ENCODE data around the gene GRB14. TPM values are rescaled to one million over a fixed set of nuclear protein-coding genes. Genes with fewer than 3 reads are reported as not detected.

The GRB14 gene
- polyA plus RNA-seq, 1 of the 3 experiments (the other 2 are of a cell fraction): 3.9 TPM

DNA sequence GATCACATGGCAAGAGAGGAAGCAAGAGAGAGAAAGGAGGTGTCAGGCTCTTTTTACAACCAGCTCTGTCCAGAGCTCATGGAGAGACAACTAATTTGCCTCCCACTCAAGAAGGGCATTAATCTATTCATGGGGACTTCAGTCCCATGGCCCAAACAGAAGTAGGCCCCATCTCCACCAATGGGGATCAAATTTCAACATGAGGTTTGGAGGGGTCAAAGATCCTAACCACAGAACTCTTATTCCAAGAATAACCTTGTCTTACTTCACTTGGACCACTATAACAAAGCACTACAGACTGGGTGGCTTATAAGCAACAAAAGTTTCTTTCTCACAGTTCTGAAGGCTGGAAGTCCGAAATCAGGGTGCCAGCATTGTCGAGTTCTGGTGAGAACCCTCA, 31.8 kb downstream of the GRB14 start:
- Histone ChIP-seq H3K9ac (no peak overlapping the region), H3K9me3 (no peaks in the 10 kb centered on the region), H3K27me3 (ENCODE audit: insufficient read depth) (no peaks in the 10 kb centered on the region), H3K36me3 (replicated peaks in 1 of 2; ENCODE audit: control insufficient read depth in 1 of 2, insufficient read depth in 2 of 2, low read length in 1 of 2) (no peaks in the 10 kb centered on the region), H4K20me1 (ENCODE audit: insufficient read depth) (no peaks in the 10 kb centered on the region), H3K9me2 (no peaks in the 10 kb centered on the region), H3F3A (replicated peaks; ENCODE audit: insufficient read depth) (peaks cover 7% of the 10 kb centered on the region), H3K4me1 (ENCODE audit: control insufficient read depth in 1 of 2, insufficient read depth in 2 of 2, low read depth in 1 of 2, low read length in 1 of 2) (peaks cover 0 to 11% of the 10 kb centered on the region in 2 experiments; a peak in 2 of 4 replicates), H3K4me3 (ENCODE audit: low read depth in 2 of 2, low read length in 1 of 2) (no peak overlapping the region), H3K27ac (ENCODE audit: low read depth in 2 of 2, low read length in 1 of 2) (no peak overlapping the region), H3K79me2 (ENCODE audit: insufficient read depth) (peaks cover 10% of the 10 kb centered on the region; the same call in 1 of the 2 replicates), H2AFZ (ENCODE audit: low read depth) (no peak overlapping the region), H3K4me2 (no peak overlapping the region)
- no peak for DNase-seq
- TF ChIP-seq, protein P1, sequence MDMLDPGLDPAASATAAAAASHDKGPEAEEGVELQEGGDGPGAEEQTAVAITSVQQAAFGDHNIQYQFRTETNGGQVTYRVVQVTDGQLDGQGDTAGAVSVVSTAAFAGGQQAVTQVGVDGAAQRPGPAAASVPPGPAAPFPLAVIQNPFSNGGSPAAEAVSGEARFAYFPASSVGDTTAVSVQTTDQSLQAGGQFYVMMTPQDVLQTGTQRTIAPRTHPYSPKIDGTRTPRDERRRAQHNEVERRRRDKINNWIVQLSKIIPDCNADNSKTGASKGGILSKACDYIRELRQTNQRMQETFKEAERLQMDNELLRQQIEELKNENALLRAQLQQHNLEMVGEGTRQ (IDR thresholded peaks at IDR 0.05; ENCODE audit: borderline replicate concordance, low read depth, low read length): no peak
- POLR2A ChIA-PET: no interaction called here
- CTCF ChIA-PET: interaction anchor here (0.9 kb wide), 1 partner anchor 29 kb away, joined by 5 read pairs; no protein-coding TSS in a partner anchor
- WGBS (ENCODE audit: low lambda C conversion rate): 78% methylated on average over 2 of the region's 2 CpGs

DNA sequence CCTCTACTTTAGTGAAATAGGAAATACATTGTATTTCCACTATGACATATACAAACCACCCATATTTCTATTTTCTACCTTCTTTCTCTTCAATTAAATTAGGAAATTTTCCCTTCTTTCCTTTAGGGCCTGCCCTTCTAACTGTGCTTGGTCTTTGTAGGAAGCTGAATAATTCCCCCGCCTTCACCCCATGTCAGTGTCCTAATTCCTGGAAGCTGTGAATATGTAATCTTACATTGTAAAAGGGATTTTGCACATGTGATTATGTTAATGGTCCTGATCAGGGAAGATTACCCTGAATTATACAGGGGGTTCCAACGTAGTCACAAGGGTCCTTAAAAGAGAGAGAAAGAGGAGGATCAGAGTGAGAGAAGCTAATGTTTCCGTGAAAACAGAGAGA, 40.2 kb downstream of the GRB14 start:
- Histone ChIP-seq H3K9me2 (no peaks in the 10 kb centered on the region), H3K27me3 (ENCODE audit: insufficient read depth) (no peaks in the 10 kb centered on the region), H3K4me3 (ENCODE audit: low read depth in 2 of 2, low read length in 1 of 2) (no peak overlapping the region), H3K27ac (ENCODE audit: low read depth in 2 of 2, low read length in 1 of 2) (no peak overlapping the region), H3F3A (replicated peaks; ENCODE audit: insufficient read depth) (no peaks in the 10 kb centered on the region), H3K4me2 (no peak overlapping the region), H3K9ac (no peak overlapping the region), H2AFZ (ENCODE audit: low read depth) (no peak overlapping the region), H3K4me1 (ENCODE audit: control insufficient read depth in 1 of 2, insufficient read depth in 2 of 2, low read depth in 1 of 2, low read length in 1 of 2) (no peaks in the 10 kb centered on the region), H3K9me3 (no peaks in the 10 kb centered on the region), H3K79me2 (ENCODE audit: insufficient read depth) (peaks cover 4% of the 10 kb centered on the region; the same call in 1 of the 2 replicates), H3K36me3 (replicated peaks in 1 of 2; ENCODE audit: control insufficient read depth in 1 of 2, insufficient read depth in 2 of 2, low read length in 1 of 2) (no peaks in the 10 kb centered on the region), H4K20me1 (ENCODE audit: insufficient read depth) (no peaks in the 10 kb centered on the region)
- no peak for DNase-seq
- ChIA-PET POLR2A (no interaction called here), CTCF (interaction anchor here (1.2 to 1.8 kb wide), 2 partner anchors 19 to 21 kb away, joined by 4 to 9 read pairs; no protein-coding TSS in a partner anchor)
- WGBS (ENCODE audit: low lambda C conversion rate): 85% methylated on average over 3 of the region's 3 CpGs
- TF ChIP-seq, protein P2, sequence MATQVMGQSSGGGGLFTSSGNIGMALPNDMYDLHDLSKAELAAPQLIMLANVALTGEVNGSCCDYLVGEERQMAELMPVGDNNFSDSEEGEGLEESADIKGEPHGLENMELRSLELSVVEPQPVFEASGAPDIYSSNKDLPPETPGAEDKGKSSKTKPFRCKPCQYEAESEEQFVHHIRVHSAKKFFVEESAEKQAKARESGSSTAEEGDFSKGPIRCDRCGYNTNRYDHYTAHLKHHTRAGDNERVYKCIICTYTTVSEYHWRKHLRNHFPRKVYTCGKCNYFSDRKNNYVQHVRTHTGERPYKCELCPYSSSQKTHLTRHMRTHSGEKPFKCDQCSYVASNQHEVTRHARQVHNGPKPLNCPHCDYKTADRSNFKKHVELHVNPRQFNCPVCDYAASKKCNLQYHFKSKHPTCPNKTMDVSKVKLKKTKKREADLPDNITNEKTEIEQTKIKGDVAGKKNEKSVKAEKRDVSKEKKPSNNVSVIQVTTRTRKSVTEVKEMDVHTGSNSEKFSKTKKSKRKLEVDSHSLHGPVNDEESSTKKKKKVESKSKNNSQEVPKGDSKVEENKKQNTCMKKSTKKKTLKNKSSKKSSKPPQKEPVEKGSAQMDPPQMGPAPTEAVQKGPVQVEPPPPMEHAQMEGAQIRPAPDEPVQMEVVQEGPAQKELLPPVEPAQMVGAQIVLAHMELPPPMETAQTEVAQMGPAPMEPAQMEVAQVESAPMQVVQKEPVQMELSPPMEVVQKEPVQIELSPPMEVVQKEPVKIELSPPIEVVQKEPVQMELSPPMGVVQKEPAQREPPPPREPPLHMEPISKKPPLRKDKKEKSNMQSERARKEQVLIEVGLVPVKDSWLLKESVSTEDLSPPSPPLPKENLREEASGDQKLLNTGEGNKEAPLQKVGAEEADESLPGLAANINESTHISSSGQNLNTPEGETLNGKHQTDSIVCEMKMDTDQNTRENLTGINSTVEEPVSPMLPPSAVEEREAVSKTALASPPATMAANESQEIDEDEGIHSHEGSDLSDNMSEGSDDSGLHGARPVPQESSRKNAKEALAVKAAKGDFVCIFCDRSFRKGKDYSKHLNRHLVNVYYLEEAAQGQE (IDR thresholded peaks at IDR 0.05; ENCODE audit: low read depth, low read length): no peak
- TF ChIP-seq RFX5 (IDR thresholded peaks at IDR 0.05; ENCODE audit: low read length) (no peak), FOXJ3 (CRISPR knock-in tag; IDR thresholded peaks at IDR 0.05) (no peak), POLR2AphosphoS5 (IDR thresholded peaks at IDR 0.05; ENCODE audit: low read depth, low read length) (no peak), FOXM1 (IDR thresholded peaks at IDR 0.05; ENCODE audit: low read depth) (no peak), SIN3A (IDR thresholded peaks at IDR 0.05; ENCODE audit: borderline replicate concordance, low read depth, low read length) (no peak), GABPA (IDR thresholded peaks at IDR 0.05; ENCODE audit: low read depth) (no peak), NFIC (IDR thresholded peaks at IDR 0.05; ENCODE audit: borderline replicate concordance) (no peak), GATA2 (CRISPR knock-in tag; IDR thresholded peaks at IDR 0.05) (no peak), TEAD4 (IDR thresholded peaks at IDR 0.05; ENCODE audit: borderline replicate concordance, insufficient read depth) (no peak), YY1 (IDR thresholded peaks at IDR 0.05; ENCODE audit: low read depth) (no peak), ELF1 (IDR thresholded peaks at IDR 0.05) (no peak)
- TF ChIP-seq, protein P3, sequence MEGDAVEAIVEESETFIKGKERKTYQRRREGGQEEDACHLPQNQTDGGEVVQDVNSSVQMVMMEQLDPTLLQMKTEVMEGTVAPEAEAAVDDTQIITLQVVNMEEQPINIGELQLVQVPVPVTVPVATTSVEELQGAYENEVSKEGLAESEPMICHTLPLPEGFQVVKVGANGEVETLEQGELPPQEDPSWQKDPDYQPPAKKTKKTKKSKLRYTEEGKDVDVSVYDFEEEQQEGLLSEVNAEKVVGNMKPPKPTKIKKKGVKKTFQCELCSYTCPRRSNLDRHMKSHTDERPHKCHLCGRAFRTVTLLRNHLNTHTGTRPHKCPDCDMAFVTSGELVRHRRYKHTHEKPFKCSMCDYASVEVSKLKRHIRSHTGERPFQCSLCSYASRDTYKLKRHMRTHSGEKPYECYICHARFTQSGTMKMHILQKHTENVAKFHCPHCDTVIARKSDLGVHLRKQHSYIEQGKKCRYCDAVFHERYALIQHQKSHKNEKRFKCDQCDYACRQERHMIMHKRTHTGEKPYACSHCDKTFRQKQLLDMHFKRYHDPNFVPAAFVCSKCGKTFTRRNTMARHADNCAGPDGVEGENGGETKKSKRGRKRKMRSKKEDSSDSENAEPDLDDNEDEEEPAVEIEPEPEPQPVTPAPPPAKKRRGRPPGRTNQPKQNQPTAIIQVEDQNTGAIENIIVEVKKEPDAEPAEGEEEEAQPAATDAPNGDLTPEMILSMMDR (IDR thresholded peaks at IDR 0.05): no peak
- TF ChIP-seq, protein P4, sequence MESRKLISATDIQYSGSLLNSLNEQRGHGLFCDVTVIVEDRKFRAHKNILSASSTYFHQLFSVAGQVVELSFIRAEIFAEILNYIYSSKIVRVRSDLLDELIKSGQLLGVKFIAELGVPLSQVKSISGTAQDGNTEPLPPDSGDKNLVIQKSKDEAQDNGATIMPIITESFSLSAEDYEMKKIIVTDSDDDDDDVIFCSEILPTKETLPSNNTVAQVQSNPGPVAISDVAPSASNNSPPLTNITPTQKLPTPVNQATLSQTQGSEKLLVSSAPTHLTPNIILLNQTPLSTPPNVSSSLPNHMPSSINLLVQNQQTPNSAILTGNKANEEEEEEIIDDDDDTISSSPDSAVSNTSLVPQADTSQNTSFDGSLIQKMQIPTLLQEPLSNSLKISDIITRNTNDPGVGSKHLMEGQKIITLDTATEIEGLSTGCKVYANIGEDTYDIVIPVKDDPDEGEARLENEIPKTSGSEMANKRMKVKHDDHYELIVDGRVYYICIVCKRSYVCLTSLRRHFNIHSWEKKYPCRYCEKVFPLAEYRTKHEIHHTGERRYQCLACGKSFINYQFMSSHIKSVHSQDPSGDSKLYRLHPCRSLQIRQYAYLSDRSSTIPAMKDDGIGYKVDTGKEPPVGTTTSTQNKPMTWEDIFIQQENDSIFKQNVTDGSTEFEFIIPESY (IDR thresholded peaks at IDR 0.05; ENCODE audit: borderline replicate concordance, low read depth): no peak
- TF ChIP-seq, protein P5, sequence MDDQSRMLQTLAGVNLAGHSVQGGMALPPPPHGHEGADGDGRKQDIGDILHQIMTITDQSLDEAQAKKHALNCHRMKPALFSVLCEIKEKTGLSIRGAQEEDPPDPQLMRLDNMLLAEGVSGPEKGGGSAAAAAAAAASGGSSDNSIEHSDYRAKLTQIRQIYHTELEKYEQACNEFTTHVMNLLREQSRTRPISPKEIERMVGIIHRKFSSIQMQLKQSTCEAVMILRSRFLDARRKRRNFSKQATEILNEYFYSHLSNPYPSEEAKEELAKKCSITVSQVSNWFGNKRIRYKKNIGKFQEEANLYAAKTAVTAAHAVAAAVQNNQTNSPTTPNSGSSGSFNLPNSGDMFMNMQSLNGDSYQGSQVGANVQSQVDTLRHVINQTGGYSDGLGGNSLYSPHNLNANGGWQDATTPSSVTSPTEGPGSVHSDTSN (IDR thresholded peaks at IDR 0.05): no peak
- TF ChIP-seq, protein P6, sequence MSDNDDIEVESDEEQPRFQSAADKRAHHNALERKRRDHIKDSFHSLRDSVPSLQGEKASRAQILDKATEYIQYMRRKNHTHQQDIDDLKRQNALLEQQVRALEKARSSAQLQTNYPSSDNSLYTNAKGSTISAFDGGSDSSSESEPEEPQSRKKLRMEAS (IDR thresholded peaks at IDR 0.05; ENCODE audit: low read depth): no peak

Measured in SK-N-SH (cell line).